GM18951 (cell line): ENCODE results near the gene ISG15.
A peak's percentile ranks its signal among the peaks of the same experiment; 100 is the strongest.

Source experiments
- POLR2A ChIP-seq: IDR thresholded peaks from 4 replicates; pipeline ENCODE4 v1.6.1; 2011; ENCODE audit warnings: mild to moderate bottlenecking; ENCODE audit not compliant: insufficient read length, insufficient read depth; ENCODE audit errors: extremely low read depth
- in situ Hi-C: fragments of 300-500 bp; cut with MboI; formaldehyde crosslinking; loops from one replicate; pipeline ENCODE4 v1.12.0; 2022; ENCODE audit warnings: low sequenced_read_pairs, mixed read lengths, inconsistent platforms; ENCODE audit not compliant: unreplicated experiment

Gene ISG15

GRCh38 chr1:1031659-1032235 lies 18.4 kb downstream of the ISG15 start:
- no peak for TF ChIP-seq POLR2A
- in situ Hi-C loops: no loop called here

DNA sequence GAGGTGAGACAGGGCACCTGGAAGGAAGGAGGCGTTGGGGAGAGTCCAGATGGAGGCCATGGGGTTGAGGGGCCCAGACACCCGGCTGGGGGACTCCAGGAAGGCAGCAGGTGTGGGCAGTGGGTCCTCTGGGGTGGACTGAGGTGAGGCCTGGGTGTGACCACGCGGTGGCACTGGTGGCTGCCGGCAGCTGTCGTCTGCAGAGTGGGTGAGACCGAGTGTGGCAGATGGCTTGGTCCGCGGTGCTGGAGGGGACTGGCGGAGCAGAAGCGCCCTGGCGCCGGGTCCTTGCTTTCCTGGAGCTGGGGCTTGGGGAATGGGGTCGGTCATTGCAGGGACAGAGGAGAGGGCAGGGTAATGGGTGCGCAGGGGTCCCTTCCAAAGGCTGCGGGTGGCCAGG lies 19.1 kb downstream of the ISG15 start:
- no peak for TF ChIP-seq POLR2A
- in situ Hi-C loops: no loop called here

DNA sequence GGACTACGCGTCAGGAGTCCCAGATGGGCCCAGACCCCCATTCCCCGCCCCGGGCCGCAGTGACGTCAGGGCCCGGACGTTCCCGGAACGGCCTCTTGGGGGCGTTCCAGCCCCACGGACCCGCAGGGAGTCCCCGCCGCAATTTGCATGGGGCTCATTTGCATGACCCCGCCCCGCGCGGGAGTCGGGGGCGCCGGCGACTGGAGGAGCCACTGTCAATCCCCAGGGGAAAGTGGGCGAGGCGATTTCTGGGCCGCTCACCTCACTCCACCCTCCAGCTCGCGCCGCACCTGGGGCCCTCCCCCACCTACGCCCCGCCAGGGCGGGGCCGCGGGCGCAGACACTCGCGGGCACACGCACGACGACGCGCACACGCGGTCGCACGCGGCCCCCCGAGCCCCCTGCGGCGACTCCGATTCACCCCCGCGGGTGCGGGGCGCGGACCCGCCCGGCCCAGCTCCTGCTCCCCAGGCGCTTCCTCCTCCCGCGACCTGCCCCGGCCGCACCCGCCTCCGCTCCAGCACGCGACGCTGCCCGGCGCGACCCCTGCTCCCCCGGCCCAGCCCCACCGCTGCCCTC lies 19.8 kb downstream of the ISG15 start:
- in situ Hi-C loops: no loop called here
- peak; percentile 58 for TF ChIP-seq POLR2A

- peak; percentile 1 for TF ChIP-seq POLR2A
- in situ Hi-C loops: no loop called here
Observed at GRCh38 chr1:1033731-1034438, 20.6 kb downstream of the ISG15 start.

DNA sequence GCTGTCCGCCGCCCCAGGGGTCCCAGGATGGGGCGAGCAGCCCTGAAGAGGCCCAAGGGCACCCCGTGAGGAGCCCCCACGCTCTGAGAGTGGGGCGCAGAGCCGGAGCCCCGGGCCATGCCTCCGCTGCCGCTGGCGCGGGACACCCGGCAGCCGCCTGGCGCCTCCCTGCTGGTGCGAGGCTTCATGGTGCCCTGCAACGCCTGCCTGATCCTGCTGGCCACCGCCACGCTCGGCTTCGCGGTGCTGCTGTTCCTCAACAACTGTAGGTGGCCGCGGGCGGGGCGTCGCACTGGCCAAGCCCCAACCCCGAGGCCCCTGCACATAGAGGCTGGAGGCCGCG lies 21.1 kb downstream of the ISG15 start:
- in situ Hi-C loops: no loop called here
- no peak for TF ChIP-seq POLR2A

GRCh38 chr1:1035291-1035943 lies 22.1 kb downstream of the ISG15 start:
- in situ Hi-C loops: no loop called here
- TF ChIP-seq POLR2A: no peak

DNA sequence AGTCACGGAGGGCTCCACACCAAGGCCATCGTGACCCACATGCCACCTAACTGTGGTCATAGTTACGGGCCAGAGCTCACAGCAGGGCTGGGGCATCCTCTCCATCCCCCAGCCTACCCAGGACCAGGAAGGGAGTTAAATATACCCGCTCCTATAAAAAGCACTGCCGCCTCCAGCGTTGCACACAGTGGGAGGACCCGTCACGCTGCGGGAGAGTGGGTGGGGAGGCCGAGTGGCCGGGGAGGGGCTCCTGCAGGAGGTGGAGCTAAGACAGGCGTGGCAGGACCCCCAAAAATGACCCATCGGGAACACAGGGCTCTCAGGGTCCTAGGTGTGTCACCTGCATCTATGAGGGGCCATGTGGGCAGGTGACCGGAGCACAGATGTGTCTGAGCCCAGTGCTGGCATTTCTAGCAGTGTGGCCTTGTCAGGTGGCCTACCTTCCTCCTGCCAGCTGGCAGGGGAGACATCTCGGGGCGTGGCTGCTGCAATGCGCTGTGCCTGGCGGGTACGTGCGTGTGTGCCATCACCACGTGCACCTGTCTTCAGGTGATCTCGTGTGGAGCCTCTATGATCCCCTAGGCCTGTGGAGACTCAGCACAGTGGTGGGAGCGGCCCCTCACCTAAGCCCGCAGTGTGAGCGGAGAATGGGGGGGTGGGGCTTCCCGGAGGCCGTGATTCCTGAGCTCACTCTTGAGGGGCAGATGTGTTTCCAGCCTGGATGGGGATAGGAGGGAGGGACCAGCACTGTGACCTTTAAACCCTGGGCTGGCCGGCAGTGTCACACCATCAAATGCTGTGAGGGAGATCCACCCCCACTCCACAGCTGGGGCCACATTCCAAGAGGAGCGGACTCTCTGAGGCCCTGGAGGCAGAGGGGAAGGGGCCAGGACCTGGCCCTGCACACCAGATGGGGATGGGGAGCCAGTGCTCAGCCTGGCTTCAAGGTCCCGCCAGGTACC lies 24.4 kb downstream of the ISG15 start:
- TF ChIP-seq POLR2A: no peak
- in situ Hi-C loops: no loop called here

DNA sequence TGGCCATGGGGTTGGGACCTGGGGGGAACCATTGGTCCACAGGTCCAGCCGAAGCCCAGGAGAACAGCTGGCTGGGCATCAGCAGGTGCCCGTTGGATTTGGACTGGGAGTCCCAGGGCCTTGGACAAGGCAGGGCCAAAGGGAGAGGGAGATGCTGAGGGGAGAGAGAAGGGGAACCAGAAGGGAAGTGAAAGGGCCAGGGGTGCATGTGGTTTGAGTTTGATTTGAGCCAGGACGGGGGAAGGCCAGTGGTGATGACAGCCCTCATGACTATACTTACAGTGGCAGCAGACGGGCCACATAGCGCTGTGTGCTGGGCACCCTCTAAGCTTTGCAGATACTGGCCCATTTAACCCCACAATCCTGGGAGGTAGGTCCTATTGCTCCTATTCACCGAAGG lies 25.4 kb downstream of the ISG15 start:
- no peak for TF ChIP-seq POLR2A
- in situ Hi-C loops: no loop called here

GRCh38 chr1:1039145-1039910 lies 26.0 kb downstream of the ISG15 start:
- in situ Hi-C loops: no loop called here
- no peak for TF ChIP-seq POLR2A

DNA sequence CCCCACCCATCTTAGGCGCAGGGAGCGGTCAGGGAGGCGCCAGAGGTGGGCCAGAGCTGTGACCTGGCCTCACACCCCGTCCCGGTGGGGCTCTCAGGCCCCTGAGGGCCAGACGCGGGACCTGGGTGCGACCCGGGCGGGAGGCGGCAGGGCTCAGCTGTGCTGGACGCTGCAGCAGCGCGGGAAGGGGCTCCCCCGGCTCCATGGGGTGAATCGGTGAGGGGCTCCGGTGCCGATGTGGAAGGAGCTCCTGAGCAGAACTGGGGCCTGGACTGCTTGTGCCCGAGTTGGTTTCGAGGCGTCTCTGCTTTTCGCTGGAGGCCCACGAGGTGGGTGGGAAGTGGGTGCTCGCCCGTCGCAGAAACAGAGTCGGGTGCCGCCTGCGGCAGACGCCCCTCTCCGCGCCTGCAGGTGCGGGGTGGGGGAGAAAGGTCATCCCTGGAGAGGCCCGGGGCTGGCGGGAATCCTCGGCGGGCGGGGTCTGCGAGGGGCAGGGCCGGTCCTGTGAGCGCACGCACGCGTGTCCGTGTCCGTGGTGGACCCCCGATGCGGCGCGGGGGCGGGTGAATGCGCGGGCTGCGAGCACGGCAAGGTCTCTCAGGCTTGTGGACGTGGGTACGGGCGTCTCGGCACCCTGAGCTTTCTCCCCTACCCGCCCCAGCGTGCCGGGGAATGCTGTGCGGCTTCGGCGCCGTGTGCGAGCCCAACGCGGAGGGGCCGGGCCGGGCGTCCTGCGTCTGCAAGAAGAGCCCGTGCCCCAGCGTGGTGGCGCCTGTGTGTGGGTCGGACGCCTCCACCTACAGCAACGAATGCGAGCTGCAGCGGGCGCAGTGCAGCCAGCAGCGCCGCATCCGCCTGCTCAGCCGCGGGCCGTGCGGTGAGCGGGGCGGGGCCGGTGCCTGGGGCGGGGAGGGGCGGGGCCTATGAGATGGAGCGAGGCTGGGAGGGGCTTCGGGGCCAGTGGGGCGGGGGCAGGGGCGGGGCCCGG lies 27.0 kb downstream of the ISG15 start:
- in situ Hi-C loops: no loop called here
- TF ChIP-seq POLR2A: peak; percentile 47

GRCh38 chr1:1041092-1041523 lies 27.8 kb downstream of the ISG15 start:
- in situ Hi-C loops: no loop called here
- TF ChIP-seq POLR2A: no peak
